Activated CD8-positive, alpha-beta T cell treated with anti-CD3 and anti-CD28 coated beads for 36 hours (primary cell): ENCODE data around the gene PSIP1. TPM values are rescaled to one million over a fixed set of nuclear protein-coding genes. Genes with fewer than 3 reads are reported as not detected.

Source experiments
- ATAC-seq: fragments of 200-7000 bp; cut with Tn5 transposase; one replicate; pipeline ENCODE4 v1.10.0; 2021; ENCODE audit warnings: mild to moderate bottlenecking, moderate library complexity
- CTCF ChIA-PET: fragments of 350-600 bp; sonication (Branson Sonifier 250); formaldehyde crosslinking; loops from one replicate; lab custom pipeline; 2021; ENCODE audit warnings: antibody characterized with exemption; lab: Charles Lee
- POLR2A ChIA-PET: fragments of 350-600 bp; sonication (Branson Sonifier 250); formaldehyde crosslinking; loops from one replicate; lab custom pipeline; 2021; ENCODE audit warnings: antibody characterized with exemption; lab: Charles Lee
- DNase-seq: peaks from one replicate; pipeline ENCODE4 v3.0.0-alpha.2; 2020
- H3K27ac Mint-ChIP-seq: one replicate; pipeline ENCODE4 v1.8.0; 2021; ENCODE audit warnings: mild to moderate bottlenecking, mixed read lengths
- H3K27me3 Mint-ChIP-seq: one replicate; pipeline ENCODE4 v1.8.0; 2021; ENCODE audit warnings: mixed read lengths
- H3K36me3 Mint-ChIP-seq: one replicate; pipeline ENCODE4 v1.8.0; 2021; ENCODE audit warnings: low read depth, mixed read lengths
- H3K4me1 Mint-ChIP-seq: one replicate; pipeline ENCODE4 v1.8.0; 2021; ENCODE audit warnings: low read depth, mixed read lengths
- H3K4me3 Mint-ChIP-seq: one replicate; pipeline ENCODE4 v1.8.0; 2021; ENCODE audit warnings: mild to moderate bottlenecking, moderate library complexity, mixed read lengths
- H3K9me3 Mint-ChIP-seq: one replicate; pipeline ENCODE4 v1.8.0; 2021; ENCODE audit warnings: mixed read lengths
- CTCF ChIP-seq: fragments of 200-600 bp; IDR thresholded peaks from one replicate; pipeline ENCODE4 v1.8.0; 2022; ENCODE audit warnings: antibody characterized with exemption, mild to moderate bottlenecking
- intact Hi-C: fragments of 100-400 bp; cut with micrococcal nuclease; formaldehyde crosslinking; loops from one replicate; pipeline ENCODE4 v1.10.0; 2022
- total RNA-seq, 2 experiments: library from RNA; stranded (reverse); gene quantifications; one replicate each; pipeline ENCODE4 v1.2.3, GENCODE V29; 2021

PSIP1 gene
- total RNA-seq, 2 experiments from 2014 or later = 123 to 132 TPM

DNA sequence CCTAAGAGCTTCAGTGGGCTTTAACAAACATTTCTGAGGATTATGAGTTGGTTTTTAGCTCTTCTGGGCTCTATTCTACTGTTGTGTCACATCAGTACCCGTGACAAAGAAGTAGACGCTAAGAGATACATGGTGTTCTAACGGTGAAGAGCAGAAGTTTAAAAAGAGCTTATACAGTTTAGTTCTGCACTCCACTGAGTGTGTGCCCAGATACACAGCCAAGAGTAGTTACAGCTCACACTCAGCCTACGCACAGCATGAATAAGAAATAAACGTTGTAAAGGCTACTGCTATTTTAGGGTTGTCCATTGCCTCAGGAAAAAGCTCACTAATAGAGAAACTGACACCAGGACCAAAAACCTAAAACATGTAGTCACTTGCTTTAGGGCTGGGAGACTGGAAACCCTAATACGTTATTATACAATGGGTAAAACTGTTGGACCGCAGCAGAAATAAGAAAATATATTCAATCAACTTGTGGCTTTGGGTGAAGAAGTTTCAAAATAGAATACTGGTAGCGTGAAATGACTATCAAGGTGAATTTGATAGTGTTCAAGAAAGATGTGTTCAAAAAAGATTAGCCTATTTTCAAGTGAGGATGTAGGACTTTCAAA is 34.7 kb downstream of the PSIP1 start:
- POLR2A ChIA-PET = interaction anchor here (0.6 to 1.0 kb wide), 3 partner anchors 9 to 166 kb away, joined by 3 to 6 read pairs (median 4); no protein-coding TSS in a partner anchor
- intact Hi-C loops = no loop called here
- H3K4me1 Mint-ChIP-seq = peaks cover 26% of the 10 kb centered on the region
- H3K27me3 Mint-ChIP-seq = no peaks in the 10 kb centered on the region
- no peak for TF ChIP-seq CTCF
- H3K36me3 Mint-ChIP-seq = peaks cover 22% of the 10 kb centered on the region
- ATAC-seq = no peak
- CTCF ChIA-PET = interaction anchor here (0.6 to 2.0 kb wide), 5 partner anchors 9 to 264 kb away, joined by 3 to 7 read pairs (median 3); no protein-coding TSS in a partner anchor
- no peaks in the 10 kb centered on the region for H3K9me3 Mint-ChIP-seq
- DNase-seq = no peak
- H3K27ac Mint-ChIP-seq = peak overlapping the region; percentile 39
- H3K4me3 Mint-ChIP-seq = no peak overlapping the region

- Mint-ChIP-seq H3K36me3 (peaks cover 40% of the 10 kb centered on the region), H3K27ac (no peak overlapping the region), H3K9me3 (no peaks in the 10 kb centered on the region), H3K4me1 (peaks cover 17% of the 10 kb centered on the region), H3K4me3 (no peak overlapping the region), H3K27me3 (no peaks in the 10 kb centered on the region)
- CTCF ChIA-PET = interaction anchor here (1.2 to 1.7 kb wide), 5 partner anchors 9 to 63 kb away, joined by 3 read pairs; no protein-coding TSS in a partner anchor
- DNase-seq (no peak), ATAC-seq (no peak)
- intact Hi-C loops = no loop called here
- no peak for TF ChIP-seq CTCF
- POLR2A ChIA-PET = interaction anchor here (0.9 kb wide), 1 partner anchor 16 kb away, joined by 3 read pairs; no protein-coding TSS in a partner anchor
Measured at GRCh38 chr9:15469862-15470261, 40.9 kb downstream of the PSIP1 start.

- Mint-ChIP-seq H3K9me3 (no peaks in the 10 kb centered on the region), H3K27me3 (no peaks in the 10 kb centered on the region), H3K4me3 (no peak overlapping the region), H3K27ac (no peak overlapping the region), H3K4me1 (peaks cover 17% of the 10 kb centered on the region), H3K36me3 (peaks cover 40% of the 10 kb centered on the region)
- TF ChIP-seq CTCF = no peak
- intact Hi-C loops = no loop called here
- ATAC-seq = no peak
- POLR2A ChIA-PET = interaction anchor here (0.9 kb wide), 1 partner anchor 16 kb away, joined by 3 read pairs; no protein-coding TSS in a partner anchor
- CTCF ChIA-PET = interaction anchor here (1.2 to 1.7 kb wide), 5 partner anchors 8 to 64 kb away, joined by 3 read pairs; no protein-coding TSS in a partner anchor
- DNase-seq = no peak
Measured at GRCh38 chr9:15469406-15469805, 41.4 kb downstream of the PSIP1 start.

DNA sequence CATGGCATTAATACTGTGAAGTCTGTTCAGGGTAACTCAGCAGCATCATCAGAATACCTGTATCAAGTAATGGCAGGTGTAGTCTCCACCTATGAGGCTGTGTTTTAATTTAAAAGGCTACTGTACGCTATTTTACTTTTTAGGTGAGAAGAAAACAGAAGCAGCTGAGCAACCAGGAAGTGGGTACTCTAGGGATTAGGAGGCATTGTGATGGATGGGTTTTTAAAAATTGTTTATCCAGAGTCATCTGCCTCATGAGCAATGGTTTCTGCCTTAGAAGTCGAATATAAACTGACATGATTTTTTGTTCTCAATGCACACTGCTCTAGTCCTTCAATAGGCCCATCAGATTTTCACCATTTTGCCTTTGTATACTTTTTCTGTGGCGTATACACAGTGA is 42.6 kb downstream of the PSIP1 start:
- DNase-seq = no peak

More for the DNA sequence above, 42.6 kb downstream of the PSIP1 start:
- Mint-ChIP-seq H3K9me3 (no peaks in the 10 kb centered on the region), H3K4me1 (peaks cover 11% of the 10 kb centered on the region), H3K4me3 (no peak overlapping the region), H3K36me3 (peaks cover 43% of the 10 kb centered on the region), H3K27ac (no peak overlapping the region), H3K27me3 (no peaks in the 10 kb centered on the region)
- intact Hi-C loops = no loop called here
- CTCF ChIA-PET = interaction anchor here (1.5 kb wide), 1 partner anchor 138 kb away, joined by 5 read pairs; no protein-coding TSS in a partner anchor
- TF ChIP-seq CTCF = no peak
- POLR2A ChIA-PET = interaction anchor here (1.2 to 1.7 kb wide), 2 partner anchors 11 to 43 kb away, joined by 3 to 6 read pairs; partner anchors contain the start of gene PSIP1
- ATAC-seq = no peak
